WTC11 (cell line): Measurements from ENCODE around the gene GDF7.

Source experiments
- CTCF ChIP-seq: fragments of 200-600 bp; IDR thresholded peaks from 2 replicates; pipeline ENCODE4 v1.8.0; 2022; ENCODE audit warnings: antibody characterized with exemption
- JUN ChIP-seq: sonication (generic); formaldehyde crosslinking; IDR thresholded peaks from 2 replicates; pipeline ENCODE4 v1.8.0; 2023; ENCODE audit warnings: mild to moderate bottlenecking, missing genetic modification reagents
- NFATC4 ChIP-seq: fragments of 250-450 bp; sonication (Bioruptor Pico); IDR thresholded peaks from 2 replicates; pipeline ENCODE4 v1.9.0; 2021; ENCODE audit warnings: mild to moderate bottlenecking
- USF2 ChIP-seq: sonication (generic); formaldehyde crosslinking; IDR thresholded peaks from 2 replicates; pipeline ENCODE4 v1.8.1; 2023; ENCODE audit warnings: mild to moderate bottlenecking, missing genetic modification reagents, moderate library complexity
- ZNF263 ChIP-seq: sonication (generic); formaldehyde crosslinking; IDR thresholded peaks from 2 replicates; pipeline ENCODE4 v1.8.1; 2022; ENCODE audit warnings: low read depth, mild to moderate bottlenecking, moderate library complexity, missing genetic modification reagents
- ZNF416 ChIP-seq: fragments of 250-450 bp; sonication (Bioruptor Pico); IDR thresholded peaks from 2 replicates; pipeline ENCODE4 v1.9.0; 2021; ENCODE audit warnings: mild to moderate bottlenecking, inconsistent platforms

DNA sequence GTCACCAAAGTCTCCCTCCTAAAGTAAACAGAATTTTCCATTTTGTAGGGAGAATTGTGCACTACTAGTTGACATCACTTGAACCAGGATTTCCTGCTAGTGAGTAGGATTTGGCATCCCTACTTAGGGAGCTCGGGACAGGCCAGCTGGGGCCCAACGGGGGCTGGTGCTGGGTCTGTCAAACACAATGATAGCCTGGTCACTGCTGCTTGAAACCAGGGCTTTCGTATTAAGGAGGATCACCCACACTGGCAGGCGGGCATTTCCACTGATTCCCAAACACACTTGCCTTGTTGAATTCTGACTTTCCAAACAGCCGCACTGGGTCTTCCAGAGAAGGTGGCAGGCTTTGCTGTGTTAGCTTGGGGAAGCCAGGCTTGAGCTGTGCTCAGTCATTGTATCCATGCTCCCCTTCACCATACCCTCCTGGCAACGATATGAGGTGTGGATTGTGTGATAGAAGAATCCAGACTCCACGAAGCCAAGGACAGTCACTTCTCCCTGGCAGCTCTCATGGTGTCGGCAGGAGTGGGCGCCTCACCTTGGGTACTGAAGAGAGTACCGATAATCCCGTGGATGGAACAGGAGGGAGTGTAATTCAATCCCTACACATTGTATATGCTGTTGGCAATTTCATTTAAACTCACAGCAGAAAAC is 7.5 kb downstream of the GDF7 start:
- no peak for TF ChIP-seq NFATC4 (CRISPR knock-in tag)
- no peak for TF ChIP-seq ZNF263 (CRISPR knock-in tag)
- no peak for TF ChIP-seq CTCF
- no peak for TF ChIP-seq JUN (CRISPR knock-in tag)
- no peak for TF ChIP-seq ZNF416 (CRISPR knock-in tag)
- TF ChIP-seq USF2 (CRISPR knock-in tag), result no peak
